Omental fat pad (tissue), 4 donors: ENCODE measurements around the gene GFRA1. TPM values are rescaled to one million over a fixed set of nuclear protein-coding genes. Genes with fewer than 3 reads are reported as not detected.
"Not testable (repeated sequence)": the region's sequence is repeated elsewhere in the genome, so short reads cannot be mapped to it uniquely, and the experiment has no call there.

ENCODE experiments used
- ATAC-seq: fragments of 150-250 bp; one replicate; pipeline ENCODE4 v1.9.1; 2016; ENCODE audit warnings: mild to moderate bottlenecking, moderate library complexity; ENCODE audit not compliant: low FRiP score
- DNase-seq: peaks from one replicate; pipeline ENCODE4 v3.0.0-alpha.2; 2019; ENCODE audit warnings: low spot score
- CTCF ChIP-seq, 3 donors: fragments of 450-650 bp; IDR thresholded peaks; one replicate each; pipeline ENCODE4 v1.5.1; 2016 to 2017; ENCODE audit warnings: antibody characterized with exemption in 3 of 3, mild to moderate bottlenecking in 3 of 3, moderate library complexity in 2 of 3
- total RNA-seq, 4 donors: library from RNA; depleted of rRNA; stranded (reverse); fragments of >200 nt; gene quantifications; one replicate each; pipeline ENCODE4 v1.1.0, GENCODE V29; 2016

Gene GFRA1
- total RNA-seq, 4 donors from 2014 or later = 35.2 to 142 (median 61.8) TPM

- DNase-seq (no peak), ATAC-seq (no peak)
- no peak for TF ChIP-seq CTCF (IDR thresholded peaks at IDR 0.05)
These were observed 94.9 kb downstream of the GFRA1 start for GRCh38 chr10:116178086-116178605.

GRCh38 chr10:116175231-116175630 is 97.8 kb downstream of the GFRA1 start:
- ATAC-seq = no peak
- no peak for DNase-seq
- TF ChIP-seq CTCF (IDR thresholded peaks at IDR 0.05) = no peak

- DNase-seq = no peak
These were observed 101.5 kb downstream of the GFRA1 start for GRCh38 chr10:116171505-116171904.

GRCh38 chr10:116170815-116171250 is 102.2 kb downstream of the GFRA1 start:
- no peak for DNase-seq
- no peak for TF ChIP-seq CTCF (IDR thresholded peaks at IDR 0.05)
- no peak for ATAC-seq

More at GRCh38 chr10:116171505-116171904, 101.5 kb downstream of the GFRA1 start:
- no peak for ATAC-seq
- no peak for TF ChIP-seq CTCF (IDR thresholded peaks at IDR 0.05)

- DNase-seq (no peak), ATAC-seq (no peak)
- TF ChIP-seq CTCF (IDR thresholded peaks at IDR 0.05) = no peak
These were observed 103.1 kb downstream of the GFRA1 start for GRCh38 chr10:116169782-116170445.

GRCh38 chr10:116168745-116169144 is 104.3 kb downstream of the GFRA1 start:
- ATAC-seq (no peak), DNase-seq (no peak)
- TF ChIP-seq CTCF (IDR thresholded peaks at IDR 0.05) = no peak

GRCh38 chr10:116168329-116168728 is 104.7 kb downstream of the GFRA1 start:
- DNase-seq (no peak), ATAC-seq (no peak)
- no peak for TF ChIP-seq CTCF (IDR thresholded peaks at IDR 0.05)

GRCh38 chr10:116165941-116166340 is 107.1 kb downstream of the GFRA1 start:
- DNase-seq, ATAC-seq: not testable (repeated sequence)
